ENCODE data around the gene SLIT3.

DNA sequence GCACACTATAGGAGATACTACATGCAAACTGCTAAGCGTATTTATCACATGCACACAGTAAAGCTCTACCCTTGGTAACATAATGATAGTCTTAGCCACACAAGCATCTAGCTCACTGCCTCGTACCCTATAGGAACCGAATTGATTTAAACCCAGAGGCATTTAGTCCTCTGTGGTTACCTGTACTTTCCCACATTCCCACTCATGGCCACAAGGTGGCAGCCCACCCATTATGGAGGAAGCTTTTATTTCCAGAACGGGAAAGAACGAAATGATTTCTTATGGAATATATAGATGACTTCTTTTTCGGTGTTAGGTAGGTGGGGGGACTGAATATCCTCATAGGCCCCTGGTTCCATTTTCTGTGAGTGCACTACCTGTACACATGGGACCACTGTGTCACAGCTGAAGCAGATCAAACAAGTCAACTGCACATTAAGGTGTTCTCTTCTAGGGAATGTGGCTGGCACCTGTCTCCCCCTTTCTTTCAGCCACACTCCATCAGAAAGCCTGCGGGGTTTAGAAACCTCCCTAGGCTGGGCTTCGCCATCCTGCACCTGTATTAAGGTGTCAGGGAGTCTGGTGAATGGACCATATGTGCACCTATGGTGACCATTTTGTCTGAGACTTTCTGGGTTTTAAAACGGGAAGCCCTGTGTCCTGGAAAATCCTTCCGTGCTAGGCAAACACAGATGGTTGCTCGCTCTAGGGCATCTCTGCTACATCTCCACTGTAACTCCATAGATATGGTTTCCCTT is 313.2 kb downstream of the SLIT3 start:
- TF ChIP-seq, protein P1, sequence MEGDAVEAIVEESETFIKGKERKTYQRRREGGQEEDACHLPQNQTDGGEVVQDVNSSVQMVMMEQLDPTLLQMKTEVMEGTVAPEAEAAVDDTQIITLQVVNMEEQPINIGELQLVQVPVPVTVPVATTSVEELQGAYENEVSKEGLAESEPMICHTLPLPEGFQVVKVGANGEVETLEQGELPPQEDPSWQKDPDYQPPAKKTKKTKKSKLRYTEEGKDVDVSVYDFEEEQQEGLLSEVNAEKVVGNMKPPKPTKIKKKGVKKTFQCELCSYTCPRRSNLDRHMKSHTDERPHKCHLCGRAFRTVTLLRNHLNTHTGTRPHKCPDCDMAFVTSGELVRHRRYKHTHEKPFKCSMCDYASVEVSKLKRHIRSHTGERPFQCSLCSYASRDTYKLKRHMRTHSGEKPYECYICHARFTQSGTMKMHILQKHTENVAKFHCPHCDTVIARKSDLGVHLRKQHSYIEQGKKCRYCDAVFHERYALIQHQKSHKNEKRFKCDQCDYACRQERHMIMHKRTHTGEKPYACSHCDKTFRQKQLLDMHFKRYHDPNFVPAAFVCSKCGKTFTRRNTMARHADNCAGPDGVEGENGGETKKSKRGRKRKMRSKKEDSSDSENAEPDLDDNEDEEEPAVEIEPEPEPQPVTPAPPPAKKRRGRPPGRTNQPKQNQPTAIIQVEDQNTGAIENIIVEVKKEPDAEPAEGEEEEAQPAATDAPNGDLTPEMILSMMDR (IDR thresholded peaks at IDR 0.05 in 2 of 3, conservative IDR thresholded peaks at IDR 0.05 in 1 of 3; ENCODE audit: borderline replicate concordance in 1 of 3, insufficient read depth in 1 of 3, low read depth in 2 of 3, low read length in 2 of 3): peak; percentile 79 to 92 (median 86)
- no peak for TF ChIP-seq POLR2A (IDR thresholded peaks at IDR 0.05; ENCODE audit: borderline replicate concordance, extremely low read depth, insufficient read depth, insufficient read length)

Data from HCT116 (cell line).